Measurements from ENCODE around the gene SEZ6. TPM values are rescaled to one million over a fixed set of nuclear protein-coding genes. Genes with fewer than 3 reads are reported as not detected.

The SEZ6 gene
- total and polyA plus RNA-seq, 11 donors, result 0.25 TPM; not detected in 10

- WGBS, 4 donors, result 56 to 78% (median 72%) methylated on average over 6 of the region's 6 CpGs
- no peak overlapping the region for H3K27ac ChIP-seq
- no peaks in the 10 kb centered on the region for H3K9me3 ChIP-seq
- ATAC-seq, result no peak
- H3K4me3 ChIP-seq, result no peak overlapping the region
- H3K4me1 ChIP-seq, result peaks cover 0 to 9% (median 4%) of the 10 kb centered on the region in 12 donors
- peaks cover 3 to 33% (median 12%) of the 10 kb centered on the region in 9 donors for H3K27me3 ChIP-seq
- H3K36me3 ChIP-seq, result no peaks in the 10 kb centered on the region
- TF ChIP-seq CTCF (IDR thresholded peaks at IDR 0.05), result no peak
- no peak for TF ChIP-seq POLR2A (IDR thresholded peaks at IDR 0.05)
- intact Hi-C loops (cut with DNase I), result no loop called here
- DNase-seq, result no peak
Measured at GRCh38 chr17:29024316-29024952, 18.6 kb upstream of the SEZ6 start.

- 71 to 80% (median 77%) methylated on average over 7 of the region's 7 CpGs for WGBS, 4 donors
- intact Hi-C loops (cut with DNase I), result no loop called here
- DNase-seq (no peak), ATAC-seq (no peak)
- Histone ChIP-seq H3K4me1 (peaks cover 0 to 9% (median 4%) of the 10 kb centered on the region in 12 donors), H3K27ac (no peak overlapping the region), H3K9me3 (no peaks in the 10 kb centered on the region), H3K4me3 (no peak overlapping the region), H3K36me3 (no peaks in the 10 kb centered on the region), H3K27me3 (peaks cover 3 to 53% (median 13%) of the 10 kb centered on the region in 9 donors)
- TF ChIP-seq POLR2A (IDR thresholded peaks at IDR 0.05) (no peak), CTCF (IDR thresholded peaks at IDR 0.05) (no peak)
Measured at GRCh38 chr17:29022074-29022473, 16.2 kb upstream of the SEZ6 start.

GRCh38 chr17:29021226-29021625 lies 15.4 kb upstream of the SEZ6 start:
- ATAC-seq (no peak), DNase-seq (no peak)
- H3K4me3 ChIP-seq, result no peak overlapping the region
- H3K4me1 ChIP-seq, result peaks cover 0 to 9% (median 4%) of the 10 kb centered on the region in 12 donors
- H3K27me3 ChIP-seq, result peaks cover 3 to 58% (median 13%) of the 10 kb centered on the region in 9 donors
- intact Hi-C loops (cut with DNase I), result no loop called here
- H3K9me3 ChIP-seq, result no peaks in the 10 kb centered on the region
- 51 to 60% (median 57%) methylated on average over 7 of the region's 7 CpGs for WGBS, 4 donors
- H3K36me3 ChIP-seq, result no peaks in the 10 kb centered on the region
- no peak overlapping the region for H3K27ac ChIP-seq
- TF ChIP-seq CTCF (IDR thresholded peaks at IDR 0.05) (no peak), POLR2A (IDR thresholded peaks at IDR 0.05) (no peak)

GRCh38 chr17:29020576-29020975 lies 14.7 kb upstream of the SEZ6 start:
- ATAC-seq, result no peak
- intact Hi-C loops (cut with DNase I), result no loop called here
- Histone ChIP-seq H3K4me1 (peaks cover 0 to 9% (median 4%) of the 10 kb centered on the region in 12 donors), H3K9me3 (no peaks in the 10 kb centered on the region), H3K4me3 (no peak overlapping the region), H3K27ac (no peak overlapping the region), H3K27me3 (peaks cover 3 to 65% (median 13%) of the 10 kb centered on the region in 9 donors), H3K36me3 (no peaks in the 10 kb centered on the region)
- TF ChIP-seq CTCF (IDR thresholded peaks at IDR 0.05) (no peak), POLR2A (IDR thresholded peaks at IDR 0.05) (no peak)
- DNase-seq, result no peak
- WGBS, 4 donors, result 76 to 85% (median 83%) methylated on average over 8 of the region's 8 CpGs

All from heart left ventricle (tissue), 16 donors.